Measurements from ENCODE around the gene ZNF350.
A peak's percentile ranks its signal among the peaks of the same experiment; 100 is the strongest.
"Not testable (repeated sequence)": the region's sequence is repeated elsewhere in the genome, so short reads cannot be mapped to it uniquely, and the experiment has no call there.

Gene ZNF350

DNA sequence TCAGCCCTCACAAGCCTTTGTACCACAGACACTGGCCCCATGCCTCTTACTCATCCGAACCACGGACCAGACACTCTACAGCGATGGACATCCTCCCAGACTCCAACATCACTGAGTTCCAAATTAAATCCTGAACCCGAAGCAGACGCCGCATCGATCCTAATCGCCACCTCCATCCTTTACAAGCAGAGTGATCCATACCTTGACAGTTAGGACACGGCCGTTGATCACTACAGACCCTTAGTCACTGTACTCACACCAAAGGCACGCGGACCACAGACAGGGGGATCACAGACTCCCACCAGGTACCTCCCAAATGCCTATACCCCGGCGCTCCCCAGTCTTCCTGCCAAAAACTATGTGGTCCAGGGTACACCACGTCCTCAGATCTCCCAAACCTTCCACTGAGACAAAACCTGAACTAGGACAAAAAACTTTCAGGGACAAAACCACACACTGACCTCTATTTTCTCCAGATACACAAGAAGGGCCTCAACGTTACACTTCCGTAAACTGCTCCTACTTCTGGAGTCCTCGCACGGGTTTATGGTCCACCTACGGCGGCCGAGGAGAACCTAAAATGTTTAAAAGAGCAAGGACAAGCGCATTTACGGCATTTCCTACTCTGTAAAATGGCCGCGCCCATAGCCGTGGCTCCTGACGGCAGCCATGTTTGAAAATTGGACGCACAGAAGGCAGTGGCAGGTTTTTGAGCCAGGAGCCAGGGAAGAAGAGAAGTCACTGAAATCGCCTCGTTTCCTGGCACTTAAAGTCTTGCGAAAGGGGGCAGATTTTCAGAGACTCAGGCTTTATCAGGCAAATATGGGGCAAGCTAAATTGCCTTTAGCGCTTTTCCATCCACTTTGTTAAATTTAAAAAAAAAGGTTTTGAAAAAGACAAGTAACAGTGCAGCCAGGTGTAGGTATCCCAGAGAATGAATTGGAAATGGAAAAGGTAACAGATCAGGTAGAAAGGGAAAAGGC, at the start of gene ZNF350:
Gene ZNF350, minus strand, starts transcription at position 532 of the 983 bp plus-strand sequence. CDS start 12,480 bp downstream, outside the sequence.
- peak; percentile 85 for DNase-seq

- no peak for DNase-seq
These were observed 47.5 kb upstream of the ZNF350 start for GRCh38 chr19:52034051-52034728.

DNA sequence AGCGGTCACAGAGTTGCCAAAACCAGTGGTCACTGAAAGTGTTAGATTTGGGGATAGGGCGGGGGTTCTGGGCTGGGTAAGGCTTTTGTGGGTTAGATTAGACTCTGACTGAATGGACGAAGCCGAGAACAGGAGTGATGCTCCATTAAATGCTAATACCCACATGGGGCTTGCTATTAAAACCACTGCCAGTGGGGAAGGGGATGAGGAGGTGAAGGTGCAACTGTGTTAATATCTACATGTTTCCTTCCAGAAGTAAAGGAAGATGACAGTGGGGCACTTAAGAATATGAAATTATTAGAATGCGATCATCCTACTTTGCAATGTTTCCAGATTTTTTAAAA, 42.1 kb upstream of the ZNF350 start:
- DNase-seq: no peak

DNA sequence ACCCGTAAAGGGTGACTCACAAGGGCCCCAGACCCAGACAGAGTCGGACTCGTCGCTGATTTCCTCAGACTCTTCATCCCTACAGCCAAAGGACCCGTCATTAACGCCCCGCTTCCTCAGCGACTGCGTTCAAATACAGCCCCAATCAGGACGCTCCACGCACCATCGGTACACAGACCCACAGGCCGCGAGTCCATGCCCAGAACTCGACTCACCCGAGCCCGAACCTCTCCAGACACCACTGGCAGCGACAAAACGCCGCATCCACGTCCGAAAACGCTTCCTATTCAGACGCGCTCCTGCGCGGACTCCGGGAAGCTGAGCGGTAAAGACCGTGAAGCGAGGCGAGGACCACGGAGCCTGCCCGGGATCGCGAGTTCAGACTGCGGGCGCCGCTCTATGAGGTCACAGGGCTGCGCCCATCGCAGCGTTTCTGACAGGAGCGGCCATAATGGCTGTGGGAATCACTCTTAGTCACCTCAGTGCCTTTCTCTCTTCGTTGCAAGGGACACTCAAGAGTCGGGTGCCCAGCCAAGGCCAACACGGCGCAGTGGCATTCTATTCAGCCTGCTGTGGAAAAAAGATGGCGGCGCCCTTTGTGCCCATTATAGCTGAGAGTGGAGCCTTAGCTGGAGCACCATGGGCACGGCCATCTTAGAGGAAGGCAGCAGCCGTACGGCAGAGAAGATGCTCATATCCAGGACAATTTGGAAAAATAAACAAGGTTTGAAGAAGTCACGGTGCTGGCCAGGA, 41.6 kb upstream of the ZNF350 start, which contains the start of gene ZNF614:
Gene ZNF614, minus strand, starts transcription at position 353 of the 753 bp plus-strand sequence. CDS start 2,634 bp downstream, outside the sequence.
- DNase-seq: peak; percentile 85

DNA sequence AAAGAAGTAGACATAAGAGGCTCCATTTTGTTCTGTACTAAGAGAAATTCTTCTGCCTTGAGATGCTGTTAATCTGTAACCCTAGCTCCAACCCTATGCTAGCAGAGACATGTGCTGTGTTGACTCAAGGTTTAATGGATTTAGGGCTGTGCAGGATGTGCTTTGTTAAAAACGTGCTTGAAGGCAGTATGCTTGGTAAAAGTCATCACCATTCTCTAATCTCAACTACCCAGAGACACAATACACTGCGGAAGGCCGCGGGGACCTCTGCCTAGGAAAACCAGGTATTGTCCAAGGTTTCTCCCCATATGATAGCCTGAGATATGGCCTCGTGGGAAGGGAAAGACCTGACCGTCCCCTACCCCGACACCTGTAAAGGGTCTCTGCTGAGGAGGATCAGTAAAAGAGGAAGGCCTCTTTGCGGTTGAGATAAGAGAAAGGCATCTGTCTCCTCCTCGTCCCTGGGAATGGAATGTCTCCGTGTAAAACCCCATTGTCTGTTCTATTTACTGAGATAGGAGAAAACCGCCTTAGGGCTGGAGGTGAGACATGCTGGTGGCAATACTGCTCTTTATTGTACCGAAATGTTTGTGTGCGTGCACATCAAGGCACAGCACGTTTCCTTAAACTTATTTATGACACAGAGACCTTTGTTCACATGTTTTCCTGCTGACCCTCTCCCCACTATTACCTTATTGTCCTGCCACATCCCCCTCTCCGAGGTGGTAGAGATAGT, 39.8 kb upstream of the ZNF350 start:
- not testable (repeated sequence) for DNase-seq

DNA sequence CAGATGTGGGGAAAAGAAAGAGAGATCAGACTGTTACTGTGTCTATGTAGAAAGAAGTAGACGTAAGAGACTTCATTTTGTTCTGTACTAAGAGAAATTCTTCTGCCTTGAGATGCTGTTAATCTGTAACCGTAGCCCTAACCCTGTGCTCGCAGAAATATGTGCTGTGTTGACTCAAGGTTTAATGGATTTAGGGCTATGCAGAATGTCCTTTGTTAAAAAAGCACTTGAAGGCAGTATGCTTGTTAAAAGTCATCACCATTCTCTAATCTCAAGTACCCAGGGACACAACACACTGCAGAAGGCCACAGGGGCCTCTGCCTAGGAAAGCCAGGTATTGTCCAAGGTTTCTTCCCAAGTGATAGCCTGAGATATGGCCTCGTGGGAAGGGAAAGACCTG, 37.8 kb upstream of the ZNF350 start:
- not testable (repeated sequence) for DNase-seq

DNA sequence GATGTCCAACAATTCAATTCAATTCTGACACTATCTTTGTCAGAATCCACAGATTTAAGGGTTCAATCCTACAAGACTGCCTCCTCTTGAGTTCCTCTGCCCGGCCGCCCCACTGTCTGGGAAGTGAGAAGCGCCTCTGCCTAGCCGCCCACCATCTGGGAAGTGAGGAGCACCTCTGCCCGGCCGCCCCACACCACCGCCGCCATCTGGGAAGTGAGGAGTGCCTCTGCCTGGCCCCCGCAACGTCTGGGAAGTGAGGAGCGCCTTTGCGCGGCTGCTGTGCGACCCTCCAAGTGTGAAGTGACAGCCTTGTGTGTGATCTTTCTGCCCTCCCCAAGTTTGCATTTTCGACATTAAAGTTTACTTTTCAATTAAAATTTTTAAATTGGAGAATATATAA, 35.6 kb upstream of the ZNF350 start:
- no peak for DNase-seq

- no peak for DNase-seq
These were observed 33.9 kb upstream of the ZNF350 start for GRCh38 chr19:52020506-52020905.

GRCh38 chr19:52010674-52011073, 24.0 kb upstream of the ZNF350 start:
- no peak for DNase-seq

GRCh38 chr19:52007806-52008557, 21.3 kb upstream of the ZNF350 start, which contains the start of gene ZNF615:
TSS of gene ZNF615 (minus strand) at chr19:52008211. CDS start at chr19:52003711, 4,500 bp downstream.
- peak; percentile 46 for DNase-seq

GRCh38 chr19:52007451-52007805, 20.8 kb upstream of the ZNF350 start:
- DNase-seq: no peak

GRCh38 chr19:51994048-51994644, 7.5 kb upstream of the ZNF350 start:
- no peak for DNase-seq

GRCh38 chr19:51993422-51993821, 6.8 kb upstream of the ZNF350 start:
- DNase-seq: no peak

- DNase-seq: no peak
These were observed 3.3 kb downstream of the ZNF350 start for GRCh38 chr19:51983361-51983760.

DNA sequence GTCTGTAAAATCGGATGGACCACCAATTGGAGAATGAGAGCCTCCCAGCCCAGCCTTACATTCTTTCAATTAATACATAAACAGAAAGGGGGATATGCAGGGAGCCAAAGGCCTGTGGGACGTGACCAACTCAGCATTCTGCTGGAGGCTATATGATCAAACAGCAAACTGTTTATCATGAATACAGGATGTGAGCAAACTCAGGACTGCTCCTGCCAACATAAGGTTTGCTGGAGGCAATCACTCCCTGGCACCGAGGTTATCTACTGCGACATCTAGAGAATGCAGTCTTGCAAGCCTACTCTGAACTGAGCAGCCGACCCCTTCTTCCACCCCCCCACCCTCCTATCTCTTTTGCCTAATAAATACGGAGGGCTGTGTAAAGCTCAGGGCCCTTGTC, 5.7 kb downstream of the ZNF350 start:
- DNase-seq: not testable (repeated sequence)

- DNase-seq: no peak
These were observed 6.4 kb downstream of the ZNF350 start for GRCh38 chr19:51980116-51980736.

DNA sequence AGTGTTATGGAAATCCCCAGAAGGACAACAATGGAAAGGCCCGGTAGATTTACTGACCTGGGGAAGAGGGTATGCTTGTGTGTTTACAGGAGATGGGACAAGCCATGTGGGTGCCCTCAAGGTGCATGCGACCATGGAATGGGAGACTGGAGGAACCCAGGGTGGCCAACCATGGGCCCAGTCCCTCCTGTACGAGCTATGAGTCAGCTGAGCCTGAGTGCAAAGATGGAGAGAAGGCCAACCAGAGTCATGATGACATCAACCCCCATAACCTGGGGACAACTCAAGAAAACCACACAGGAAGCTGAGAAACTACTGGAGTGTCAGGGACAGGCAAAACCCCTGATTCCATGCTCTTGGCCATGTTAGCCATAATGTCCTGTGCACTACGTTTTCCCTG, 7.8 kb downstream of the ZNF350 start:
- no peak for DNase-seq

GRCh38 chr19:51977346-51977745, 9.3 kb downstream of the ZNF350 start:
- no peak for DNase-seq

GRCh38 chr19:51976852-51977251, 9.8 kb downstream of the ZNF350 start:
- no peak for DNase-seq

- not testable (repeated sequence) for DNase-seq
These were observed 10.9 kb downstream of the ZNF350 start for GRCh38 chr19:51975787-51976186.

GRCh38 chr19:51971624-51972023, 15.0 kb downstream of the ZNF350 start:
- DNase-seq: no peak

All from NCI-H524 treated with DMSO at 0.1 percent for 48 hours (cell line).